ENCODE results near the gene DLAT.

- TF ChIP-seq CTCF (IDR thresholded peaks at IDR 0.05): no peak
- no peak for TF ChIP-seq CHD2 (IDR thresholded peaks at IDR 0.05; ENCODE audit: low read length, partially characterized antibody)
- TF ChIP-seq MAX (IDR thresholded peaks at IDR 0.05): peak; percentile 93
- no peak for TF ChIP-seq RNF2 (IDR thresholded peaks at IDR 0.05; ENCODE audit: borderline replicate concordance, low read depth)
- peak; percentile 58; the same call in 1 of the 2 replicates for TF ChIP-seq MYC (IDR thresholded peaks at IDR 0.05; ENCODE audit: borderline replicate concordance, low read length)
These were observed at the start of gene DLAT for GRCh38 chr11:112024773-112025678.

Measured in A549 (cell line).